ENCODE measurements around the gene LAMTOR4. TPM values are rescaled to one million over a fixed set of nuclear protein-coding genes. Genes with fewer than 3 reads are reported as not detected.
"Not testable (repeated sequence)": the region's sequence is repeated elsewhere in the genome, so short reads cannot be mapped to it uniquely, and the experiment has no call there.

Gene LAMTOR4
- total and polyA plus RNA-seq, 4 experiments from 2014 or later: 178 to 501 (median 306) TPM

DNA sequence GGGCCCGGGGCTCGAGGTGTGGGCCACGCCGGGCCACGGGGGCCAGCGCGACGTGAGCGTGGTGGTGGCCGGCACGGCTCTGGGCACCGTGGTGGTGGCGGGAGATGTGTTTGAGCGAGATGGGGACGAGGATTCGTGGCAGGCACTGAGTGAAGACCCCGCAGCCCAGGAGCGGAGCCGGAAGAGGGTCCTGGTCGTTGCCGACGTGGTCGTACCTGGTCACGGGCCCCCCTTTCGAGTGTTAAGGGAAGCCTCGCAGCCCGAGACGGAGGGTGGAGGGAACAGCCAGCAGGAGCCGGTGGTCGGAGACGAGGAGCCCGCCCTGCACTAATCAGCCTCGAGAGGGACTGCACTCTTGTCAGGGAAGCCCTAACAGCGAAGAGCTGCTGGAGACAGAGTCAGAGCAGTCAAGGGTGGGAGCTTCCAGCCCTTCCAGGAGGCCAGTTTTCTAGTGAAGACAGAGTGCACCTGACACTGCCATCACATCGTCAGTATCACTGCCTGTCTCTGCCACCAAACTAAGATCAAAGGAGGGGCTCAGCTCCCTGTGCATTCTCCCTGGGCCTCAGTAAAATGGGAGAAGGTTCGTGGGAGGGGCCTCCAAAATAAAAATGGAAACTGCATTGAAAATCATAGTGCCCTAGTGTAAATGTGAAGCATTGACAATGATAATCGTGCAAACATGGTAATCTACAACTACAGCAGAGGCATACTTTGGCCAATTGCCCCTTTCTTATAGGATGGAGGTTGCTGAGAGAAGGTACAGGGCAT, 20.7 kb upstream of the LAMTOR4 start:
- POLR2A ChIA-PET (ENCODE audit: partially characterized antibody): interaction anchor here (0.6 to 5.5 kb wide), 14 partner anchors 8 to 513 kb away, joined by 3 to 45 read pairs (median 3); partner anchors contain the start of genes AP4M1, CNPY4, GPC2 and LAMTOR4
- CTCF ChIA-PET (ENCODE audit: partially characterized antibody): interaction anchor here (0.6 to 7.2 kb wide), 12 partner anchors 18 to 215 kb away, joined by 3 to 56 read pairs (median 3); partner anchors contain the start of genes AP4M1, LAMTOR4, MCM7 and TRIM4
- Histone ChIP-seq H3K27me3 (ENCODE audit: insufficient read depth, low read length) (no peaks in the 10 kb centered on the region), H3K4me1 (ENCODE audit: insufficient read depth, low read length) (peaks cover 42% of the 10 kb centered on the region), H3K27ac (ENCODE audit: low read depth, low read length) (peak overlapping the region; percentile 87), H3K36me3 (ENCODE audit: insufficient read depth, low read length) (peaks cover 9% of the 10 kb centered on the region), H3K4me3 (ENCODE audit: low read length in 2 of 2) (peak overlapping the region; percentile 94 to 98), H3K9me3 (ENCODE audit: control insufficient read depth in 1 of 2, low read length in 2 of 2) (no peaks in the 10 kb centered on the region)
- Mint-ChIP-seq H3K27ac (peak overlapping the region; percentile 54 to 88 (median 85)), H3K4me1 (peaks cover 19 to 47% (median 30%) of the 10 kb centered on the region in 4 donors), H3K9me3 (peaks cover 0 to 3% (median 0%) of the 10 kb centered on the region in 8 donors), H3K4me3 (peak overlapping the region; percentile 77 to 99 (median 80)), H3K27me3 (no peaks in the 10 kb centered on the region), H3K36me3 (peaks cover 0 to 19% of the 10 kb centered on the region in 2 donors)
- intact Hi-C loops (cut with micrococcal nuclease): loop anchor here (1.0 to 2.0 kb wide), 3 partner anchors 9 to 79 kb away; partner anchors contain the start of genes CNPY4, TAF6, ZNF3 and ZSCAN21
- peak in 3 of 5 donors; percentile 9 to 25 (median 17) for DNase-seq

DNA sequence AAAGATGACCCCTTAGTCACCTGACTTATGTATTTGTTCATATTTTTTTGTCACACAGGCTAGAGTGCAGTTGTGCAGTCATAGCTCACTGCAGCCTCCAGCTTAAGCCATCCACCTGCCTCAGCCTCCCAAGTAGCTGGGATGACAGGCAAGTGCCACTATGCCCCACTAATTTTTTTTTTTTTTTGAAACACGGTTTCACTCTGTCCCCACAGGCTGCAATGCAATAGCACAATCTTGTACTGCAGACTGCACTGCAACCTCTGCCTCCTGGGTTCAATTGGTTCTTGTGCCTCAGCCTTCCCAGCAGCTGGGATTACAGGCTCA, 20.1 kb upstream of the LAMTOR4 start:
- POLR2A ChIA-PET (ENCODE audit: partially characterized antibody): interaction anchor here (0.6 to 5.5 kb wide), 15 partner anchors 9 to 513 kb away, joined by 3 to 45 read pairs (median 3); partner anchors contain the start of genes AP4M1, CNPY4, GPC2 and LAMTOR4
- Mint-ChIP-seq H3K27me3 (no peaks in the 10 kb centered on the region), H3K36me3 (peaks cover 0 to 19% of the 10 kb centered on the region in 2 donors), H3K9me3 (peaks cover 0 to 3% (median 0%) of the 10 kb centered on the region in 8 donors), H3K4me3 (peak overlapping the region; percentile 77 to 99 (median 80)), H3K27ac (peak overlapping the region in 6 of 7 donors; percentile 64 to 88 (median 86)), H3K4me1 (peaks cover 19 to 47% (median 30%) of the 10 kb centered on the region in 4 donors)
- peaks cover 9% of the 10 kb centered on the region for H3K36me3 ChIP-seq (ENCODE audit: insufficient read depth, low read length)
- no peak overlapping the region for H3K27ac ChIP-seq (ENCODE audit: low read depth, low read length)
- H3K9me3 ChIP-seq (ENCODE audit: control insufficient read depth in 1 of 2, low read length in 2 of 2): no peaks in the 10 kb centered on the region
- intact Hi-C loops (cut with micrococcal nuclease): no loop called here
- CTCF ChIA-PET (ENCODE audit: partially characterized antibody): interaction anchor here (0.6 to 7.2 kb wide), 15 partner anchors 17 to 214 kb away, joined by 3 to 56 read pairs (median 4); partner anchors contain the start of genes AP4M1, LAMTOR4, MCM7 and TRIM4
- no peak for DNase-seq
- H3K4me3 ChIP-seq (ENCODE audit: low read length in 2 of 2): no peak overlapping the region
- H3K27me3 ChIP-seq (ENCODE audit: insufficient read depth, low read length): no peaks in the 10 kb centered on the region
- peaks cover 42% of the 10 kb centered on the region for H3K4me1 ChIP-seq (ENCODE audit: insufficient read depth, low read length)

DNA sequence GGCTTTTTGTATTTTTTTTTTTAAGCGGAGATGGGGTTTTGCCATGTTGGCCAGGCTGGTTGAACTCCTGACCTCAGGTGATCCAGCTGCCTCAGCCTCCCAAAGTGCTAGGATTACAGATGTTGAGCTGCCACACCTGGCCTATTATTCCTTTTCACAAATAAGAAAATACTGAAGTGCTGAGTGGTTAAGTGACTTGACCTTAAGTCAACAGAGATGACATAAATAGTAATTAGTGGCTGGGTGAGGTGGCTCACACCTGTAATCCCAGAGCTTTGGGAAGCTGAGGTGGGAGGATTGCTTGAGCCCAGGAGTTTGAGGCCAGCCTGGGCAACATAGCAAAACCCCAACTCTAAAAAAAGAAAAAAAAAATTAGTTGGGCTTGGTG, 18.5 kb upstream of the LAMTOR4 start:
- H3K4me1 ChIP-seq (ENCODE audit: insufficient read depth, low read length): peaks cover 33% of the 10 kb centered on the region
- H3K27me3 ChIP-seq (ENCODE audit: insufficient read depth, low read length); DNase-seq; H3K27ac ChIP-seq (ENCODE audit: low read depth, low read length); H3K36me3 Mint-ChIP-seq; H3K9me3 ChIP-seq (ENCODE audit: control insufficient read depth in 1 of 2, low read length in 2 of 2); H3K4me3 Mint-ChIP-seq; H3K27me3 Mint-ChIP-seq; H3K36me3 ChIP-seq (ENCODE audit: insufficient read depth, low read length); H3K4me3 ChIP-seq (ENCODE audit: low read length in 2 of 2); intact Hi-C loops (cut with micrococcal nuclease); H3K9me3 Mint-ChIP-seq; H3K27ac Mint-ChIP-seq: not testable (repeated sequence)
- H3K4me1 Mint-ChIP-seq: peaks cover 12 to 36% (median 21%) of the 10 kb centered on the region in 4 donors
- POLR2A ChIA-PET (ENCODE audit: partially characterized antibody): interaction anchor here (0.5 to 5.5 kb wide), 8 partner anchors 10 to 142 kb away, joined by 3 to 45 read pairs (median 4); partner anchors contain the start of genes AP4M1, CNPY4, COPS6 and LAMTOR4
- CTCF ChIA-PET (ENCODE audit: partially characterized antibody): interaction anchor here (0.7 to 7.2 kb wide), 34 partner anchors 9 to 482 kb away, joined by 3 to 108 read pairs (median 5); partner anchors contain the start of genes AP4M1, AZGP1, CNPY4 and GJC3

DNA sequence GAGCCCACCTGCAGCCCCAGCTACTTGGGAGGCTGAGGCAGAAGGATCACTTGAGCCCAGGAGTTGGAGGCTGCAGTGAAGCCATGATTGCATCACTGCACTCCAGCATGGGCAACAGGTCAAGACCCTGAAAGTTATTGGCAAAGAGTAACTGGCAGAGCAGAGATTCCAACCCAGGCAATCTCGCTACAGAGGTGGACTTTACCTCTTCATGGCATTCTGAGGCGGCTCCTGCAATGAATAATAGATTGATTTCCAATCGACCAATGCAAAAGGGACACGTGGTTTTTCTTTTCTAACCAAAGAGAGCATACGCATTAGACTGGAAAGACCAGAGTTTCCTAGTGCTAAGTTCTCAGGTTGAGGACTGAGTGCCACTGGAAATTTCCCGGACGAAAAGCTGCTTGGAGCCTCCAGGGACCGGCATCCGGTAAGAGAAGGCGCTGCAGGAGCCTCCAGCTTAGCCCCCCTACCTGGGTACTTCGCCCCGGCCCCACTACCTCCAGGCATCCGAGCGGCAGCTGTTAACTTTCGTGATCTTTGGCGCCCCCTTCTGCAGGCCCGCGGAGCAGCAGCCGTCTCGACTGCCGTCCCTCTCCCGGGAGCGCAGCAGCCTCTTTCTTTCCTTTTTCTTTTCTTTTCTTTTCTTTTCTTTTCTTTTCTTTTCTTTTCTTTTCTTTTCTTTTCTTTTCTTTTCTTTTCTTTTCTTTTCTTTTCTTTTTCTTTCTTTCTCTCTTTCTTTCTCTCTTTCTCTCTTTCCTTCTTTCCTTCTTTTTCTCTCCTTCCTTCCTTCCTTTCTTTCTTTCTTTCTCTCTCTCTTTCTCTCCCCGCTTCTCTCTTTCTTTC, 17.9 kb upstream of the LAMTOR4 start:
- peaks cover 0 to 9% of the 10 kb centered on the region in 2 donors for H3K36me3 Mint-ChIP-seq
- peaks cover 0 to 3% (median 0%) of the 10 kb centered on the region in 8 donors for H3K9me3 Mint-ChIP-seq
- Histone ChIP-seq H3K27me3 (ENCODE audit: insufficient read depth, low read length) (no peaks in the 10 kb centered on the region), H3K4me3 (ENCODE audit: low read length in 2 of 2) (no peak overlapping the region), H3K9me3 (ENCODE audit: control insufficient read depth in 1 of 2, low read length in 2 of 2) (no peaks in the 10 kb centered on the region), H3K36me3 (ENCODE audit: insufficient read depth, low read length) (no peaks in the 10 kb centered on the region), H3K27ac (ENCODE audit: low read depth, low read length) (no peak overlapping the region), H3K4me1 (ENCODE audit: insufficient read depth, low read length) (peaks cover 27% of the 10 kb centered on the region)
- peak; percentile 78 to 82 (median 80) for DNase-seq
- peak overlapping the region in 2 of 8 donors; percentile 41 to 43 for H3K4me3 Mint-ChIP-seq
- H3K27ac Mint-ChIP-seq: peak overlapping the region in 3 of 7 donors; percentile 19 to 52 (median 41)
- ChIA-PET POLR2A (ENCODE audit: partially characterized antibody) (interaction anchor here (0.5 to 5.5 kb wide), 10 partner anchors 11 to 142 kb away, joined by 3 to 45 read pairs (median 4); partner anchors contain the start of genes AP4M1, CNPY4, COPS6 and LAMTOR4), CTCF (ENCODE audit: partially characterized antibody) (interaction anchor here (0.6 to 7.2 kb wide), 31 partner anchors 10 to 1331 kb away, joined by 3 to 108 read pairs (median 5); partner anchors contain the start of genes AP4M1, CNPY4, GJC3 and GPC2)
- peaks cover 12 to 30% (median 21%) of the 10 kb centered on the region in 4 donors for H3K4me1 Mint-ChIP-seq
- H3K27me3 Mint-ChIP-seq: no peaks in the 10 kb centered on the region
- intact Hi-C loops (cut with micrococcal nuclease): loop anchor here (1.0 kb wide), 1 partner anchor 218 kb away; no protein-coding TSS in a partner anchor

DNA sequence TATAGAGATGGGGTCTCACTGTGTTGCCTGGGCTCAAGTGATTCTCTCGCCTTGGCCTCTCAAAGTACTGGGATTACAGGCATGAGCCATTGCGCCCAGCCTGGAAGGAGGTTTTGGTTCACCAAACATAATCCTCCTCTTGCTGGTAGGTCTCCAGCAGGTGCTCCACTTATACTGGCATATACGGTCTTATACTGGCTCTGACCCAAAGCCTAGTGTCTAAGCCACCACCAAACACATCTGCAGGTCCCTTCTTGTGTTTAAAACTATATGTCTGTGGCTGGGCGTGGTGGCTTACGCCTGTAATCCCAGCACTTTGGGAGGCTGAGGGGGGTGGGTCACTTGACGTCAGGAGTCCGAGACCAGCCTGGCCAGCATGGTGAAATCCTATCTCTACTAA, 16.6 kb upstream of the LAMTOR4 start:
- Mint-ChIP-seq H3K27ac (peak overlapping the region in 2 of 7 donors; percentile 66 to 77), H3K4me3 (peak overlapping the region in 1 of 8 donors; percentile 52), H3K36me3 (no peaks in the 10 kb centered on the region), H3K4me1 (peaks cover 5 to 20% (median 14%) of the 10 kb centered on the region in 4 donors), H3K9me3 (no peaks in the 10 kb centered on the region), H3K27me3 (peaks cover 0 to 1% of the 10 kb centered on the region in 2 donors)
- ChIA-PET CTCF (ENCODE audit: partially characterized antibody) (interaction anchor here (0.9 to 7.2 kb wide), 35 partner anchors 11 to 319 kb away, joined by 3 to 108 read pairs (median 6); partner anchors contain the start of genes AP4M1, GPC2, LAMTOR4 and MCM7), POLR2A (ENCODE audit: partially characterized antibody) (interaction anchor here (1.0 to 5.5 kb wide), 9 partner anchors 16 to 276 kb away, joined by 3 to 45 read pairs (median 4); partner anchors contain the start of genes AP4M1, LAMTOR4, MCM7 and PVRIG)
- H3K27ac ChIP-seq (ENCODE audit: low read depth, low read length): no peak overlapping the region
- intact Hi-C loops (cut with micrococcal nuclease): loop anchor here (1.0 to 2.0 kb wide), 5 partner anchors 59 to 275 kb away; no protein-coding TSS in a partner anchor
- peaks cover 25% of the 10 kb centered on the region for H3K4me1 ChIP-seq (ENCODE audit: insufficient read depth, low read length)
- no peaks in the 10 kb centered on the region for H3K36me3 ChIP-seq (ENCODE audit: insufficient read depth, low read length)
- H3K4me3 ChIP-seq (ENCODE audit: low read length in 2 of 2): no peak overlapping the region
- no peak for DNase-seq
- no peaks in the 10 kb centered on the region for H3K9me3 ChIP-seq (ENCODE audit: control insufficient read depth in 1 of 2, low read length in 2 of 2)
- no peaks in the 10 kb centered on the region for H3K27me3 ChIP-seq (ENCODE audit: insufficient read depth, low read length)

DNA sequence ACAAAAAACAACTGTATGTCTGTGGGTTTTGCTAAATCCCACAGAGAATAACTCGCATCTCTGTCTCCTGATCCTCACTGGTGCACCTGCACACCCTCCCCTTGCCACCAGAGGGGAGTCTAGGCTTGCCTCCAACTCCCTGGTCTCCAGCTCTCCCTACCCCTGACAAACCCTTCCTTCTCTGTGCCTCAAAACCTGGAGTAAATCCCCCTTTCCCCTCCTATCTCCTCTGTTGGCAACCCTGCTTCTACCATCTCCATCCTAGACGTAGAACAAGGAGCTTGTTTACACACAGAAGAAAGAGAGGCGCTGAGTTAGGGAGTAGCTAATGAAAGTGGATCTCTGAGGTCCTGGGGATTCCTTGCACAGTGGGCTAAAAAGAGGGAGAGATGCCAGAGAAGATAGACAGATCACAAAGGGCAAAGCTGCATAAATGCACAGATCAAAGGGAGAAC, 16.0 kb upstream of the LAMTOR4 start:
- Histone ChIP-seq H3K9me3 (ENCODE audit: control insufficient read depth in 1 of 2, low read length in 2 of 2) (no peaks in the 10 kb centered on the region), H3K36me3 (ENCODE audit: insufficient read depth, low read length) (no peaks in the 10 kb centered on the region), H3K27me3 (ENCODE audit: insufficient read depth, low read length) (no peaks in the 10 kb centered on the region), H3K27ac (ENCODE audit: low read depth, low read length) (no peak overlapping the region), H3K4me3 (ENCODE audit: low read length in 2 of 2) (no peak overlapping the region), H3K4me1 (ENCODE audit: insufficient read depth, low read length) (peaks cover 24% of the 10 kb centered on the region)
- Mint-ChIP-seq H3K27me3 (peaks cover 0 to 1% of the 10 kb centered on the region in 2 donors), H3K4me1 (peaks cover 5 to 20% (median 13%) of the 10 kb centered on the region in 4 donors), H3K9me3 (no peaks in the 10 kb centered on the region), H3K27ac (peak overlapping the region in 5 of 7 donors; percentile 36 to 77 (median 48)), H3K4me3 (peak overlapping the region in 2 of 8 donors; percentile 39 to 52), H3K36me3 (no peaks in the 10 kb centered on the region)
- DNase-seq: peak; percentile 60 to 71 (median 65)
- CTCF ChIA-PET (ENCODE audit: partially characterized antibody): interaction anchor here (0.7 to 7.2 kb wide), 46 partner anchors 11 to 319 kb away, joined by 3 to 108 read pairs (median 4); partner anchors contain the start of genes AP4M1, AZGP1, GAL3ST4 and GPC2
- POLR2A ChIA-PET (ENCODE audit: partially characterized antibody): interaction anchor here (0.7 to 5.5 kb wide), 11 partner anchors 15 to 275 kb away, joined by 3 to 45 read pairs (median 4); partner anchors contain the start of genes AP4M1, LAMTOR4, MCM7 and PVRIG
- intact Hi-C loops (cut with micrococcal nuclease): loop anchor here (1.0 to 2.0 kb wide), 5 partner anchors 58 to 274 kb away; no protein-coding TSS in a partner anchor

All from CD4-positive, alpha-beta memory T cell (primary cell).